NT2/D1 (cell line): Measurements from ENCODE around the gene SAMD14.

ENCODE experiments used
- DNase-seq: peaks from one replicate; pipeline ENCODE4 v3.0.0-alpha.2; 2011; ENCODE audit warnings: low read depth, low spot score
- H3K27me3 ChIP-seq: 2 replicates; pipeline ENCODE4 v1.6.0; 2011; ENCODE audit warnings: mild to moderate bottlenecking; ENCODE audit not compliant: insufficient read length, insufficient read depth
- H3K36me3 ChIP-seq: 2 replicates; pipeline ENCODE4 v1.6.1; 2011; ENCODE audit warnings: mild to moderate bottlenecking, low read length, mixed read lengths; ENCODE audit not compliant: insufficient read depth, insufficient read length
- H3K4me1 ChIP-seq: 2 replicates; pipeline ENCODE4 v1.5.1; 2011; ENCODE audit not compliant: insufficient read depth, insufficient read length
- H3K4me3 ChIP-seq: 2 replicates; pipeline ENCODE4 v1.5.1; 2011; ENCODE audit warnings: low read depth; ENCODE audit not compliant: insufficient read length
- H3K9ac ChIP-seq: 2 replicates; pipeline ENCODE4 v1.6.0; 2011; ENCODE audit warnings: low read depth; ENCODE audit not compliant: insufficient read length
- H3K9me3 ChIP-seq: 2 replicates; pipeline ENCODE4 v1.5.1; 2011; ENCODE audit warnings: mild to moderate bottlenecking, low read length; ENCODE audit not compliant: insufficient read depth
- SUZ12 ChIP-seq: IDR thresholded peaks from 2 replicates; pipeline ENCODE4 v1.6.1; 2011; ENCODE audit not compliant: insufficient read length, insufficient read depth; ENCODE audit errors: extremely low read depth
- YY1 ChIP-seq: IDR thresholded peaks from 2 replicates; pipeline ENCODE4 v1.6.1; 2011; ENCODE audit not compliant: insufficient read length, insufficient read depth
- ZNF274 ChIP-seq: IDR thresholded peaks from 2 replicates; pipeline ENCODE4 v1.6.1; 2011; ENCODE audit warnings: mild to moderate bottlenecking, low read depth, low read length

The SAMD14 gene

DNA sequence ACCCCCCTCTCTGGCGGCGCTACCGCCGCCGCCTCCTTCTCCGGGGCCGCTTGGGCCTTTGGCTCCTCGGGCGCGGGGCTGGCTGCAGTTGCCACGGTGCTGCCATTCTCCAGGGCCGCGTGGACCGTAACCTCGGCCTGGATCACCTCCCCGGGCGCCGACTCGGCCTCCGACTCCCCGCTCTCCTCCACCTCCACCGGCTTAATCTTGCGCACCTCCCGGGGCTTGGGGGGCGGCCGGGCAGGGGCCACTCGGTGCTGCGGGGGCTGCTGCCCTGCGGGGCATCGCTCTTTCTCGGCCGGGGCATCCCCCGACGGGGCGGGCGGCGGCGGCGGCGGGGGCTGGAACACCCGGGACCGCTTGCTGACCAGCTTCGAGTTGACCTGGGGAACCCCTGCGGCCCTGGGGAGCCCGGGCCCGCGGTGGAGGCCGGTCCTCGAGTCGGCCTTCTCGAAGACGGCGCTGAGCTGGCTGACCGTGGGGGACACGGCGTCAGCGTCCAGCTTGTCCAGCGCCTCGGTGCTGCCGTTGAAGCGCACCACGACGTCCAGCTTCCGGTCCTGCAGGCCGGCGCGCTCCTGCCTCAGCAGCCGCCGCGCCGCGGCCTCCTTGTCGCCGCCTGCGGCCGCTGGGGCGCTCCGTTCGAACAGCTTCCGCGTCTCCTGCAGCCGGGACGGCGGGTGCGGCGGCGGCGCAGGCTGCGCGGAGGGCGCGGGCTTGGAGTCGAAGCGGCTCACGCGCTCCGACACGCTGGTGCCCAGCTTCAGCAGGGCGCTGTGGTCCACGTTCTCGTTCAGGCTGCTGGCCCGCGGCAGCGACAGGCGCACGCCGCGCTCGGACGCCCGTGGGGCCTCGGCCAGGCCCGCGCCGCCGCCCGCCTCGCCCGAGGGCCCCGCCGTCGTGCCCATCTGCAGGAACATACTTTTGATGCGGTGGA lies 19.7 kb upstream of the SAMD14 start:
- TF ChIP-seq YY1 (no peak), SUZ12 (no peak)
- H3K36me3 ChIP-seq = peaks cover 31% of the 10 kb centered on the region
- no peaks in the 10 kb centered on the region for H3K9me3 ChIP-seq
- peaks cover 42% of the 10 kb centered on the region for H3K4me1 ChIP-seq
- H3K4me3 ChIP-seq = peak overlapping the region; percentile 78
- no peaks in the 10 kb centered on the region for H3K27me3 ChIP-seq
- peak overlapping the region; percentile 95 for H3K9ac ChIP-seq
- DNase-seq = no peak

DNA sequence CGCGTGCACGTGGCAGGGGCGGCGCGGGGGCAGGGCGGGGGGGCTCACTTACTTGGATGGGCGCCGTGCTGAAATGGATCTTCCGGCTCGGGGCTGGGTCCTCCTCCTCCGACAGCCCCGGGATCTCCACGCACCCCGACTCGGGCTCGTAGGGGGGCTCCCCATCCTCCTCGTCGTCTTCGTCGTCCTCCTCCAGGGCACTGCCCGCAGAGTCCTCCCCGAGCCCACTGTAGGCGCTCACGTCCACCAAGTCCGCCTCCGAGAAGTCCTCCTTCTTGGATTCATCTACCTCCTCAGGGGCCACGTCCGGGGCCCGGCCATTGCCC lies 19.1 kb upstream of the SAMD14 start:
- H3K4me1 ChIP-seq = peaks cover 38% of the 10 kb centered on the region
- no peaks in the 10 kb centered on the region for H3K27me3 ChIP-seq
- peaks cover 37% of the 10 kb centered on the region for H3K36me3 ChIP-seq
- TF ChIP-seq ZNF274 (no peak), SUZ12 (no peak), YY1 (no peak)
- DNase-seq = no peak
- peak overlapping the region; percentile 88 for H3K9ac ChIP-seq
- peak overlapping the region; percentile 78 for H3K4me3 ChIP-seq
- no peaks in the 10 kb centered on the region for H3K9me3 ChIP-seq

DNA sequence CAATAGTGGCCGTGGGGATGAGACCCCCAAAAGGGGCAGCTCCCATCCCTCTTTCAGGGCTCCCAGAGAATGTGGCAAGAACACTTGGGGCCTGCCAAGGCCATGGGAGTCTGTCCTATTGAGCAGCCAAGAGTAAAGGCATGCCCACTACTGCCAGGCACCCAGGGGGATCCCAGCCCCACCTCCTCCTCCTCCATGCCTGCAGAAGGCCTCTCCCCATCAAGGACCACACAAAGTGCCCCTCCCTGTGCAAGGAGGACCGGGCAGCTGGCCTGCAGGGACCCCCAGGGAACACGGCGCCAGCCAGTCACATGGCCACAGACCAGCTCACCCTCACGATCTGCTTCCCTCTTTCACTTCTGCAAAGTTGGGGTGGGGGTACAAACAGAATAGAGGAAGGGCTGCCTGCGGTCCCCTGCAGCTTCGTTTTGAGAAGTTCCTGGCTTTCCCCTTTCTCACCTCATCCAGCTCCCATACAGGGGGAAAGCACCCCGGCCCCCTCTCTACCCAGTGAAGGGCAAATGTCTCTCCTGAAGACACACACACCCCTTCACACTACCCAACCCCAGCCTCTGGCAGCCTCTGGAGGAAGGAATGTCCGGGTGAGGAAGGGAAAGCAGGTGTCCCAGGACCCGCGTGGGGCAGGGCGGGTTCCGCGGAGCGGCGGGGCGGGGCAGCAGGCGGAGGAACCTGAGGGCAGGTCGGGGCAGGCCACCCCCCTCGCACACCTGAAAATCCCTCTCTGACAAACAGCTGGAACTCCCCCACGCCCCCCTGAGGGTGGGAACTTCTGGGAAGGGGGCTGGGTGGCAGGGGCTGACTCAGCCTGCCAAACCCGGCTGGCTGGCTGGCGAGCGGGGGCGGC lies 18.5 kb upstream of the SAMD14 start:
- no peak for DNase-seq
- Histone ChIP-seq H3K9ac (peak overlapping the region; percentile 82), H3K36me3 (peaks cover 43% of the 10 kb centered on the region), H3K4me3 (peak overlapping the region; percentile 78), H3K4me1 (peaks cover 37% of the 10 kb centered on the region), H3K9me3 (no peaks in the 10 kb centered on the region), H3K27me3 (no peaks in the 10 kb centered on the region)
- TF ChIP-seq SUZ12 = no peak
- no peak for TF ChIP-seq ZNF274
- no peak for TF ChIP-seq YY1

DNA sequence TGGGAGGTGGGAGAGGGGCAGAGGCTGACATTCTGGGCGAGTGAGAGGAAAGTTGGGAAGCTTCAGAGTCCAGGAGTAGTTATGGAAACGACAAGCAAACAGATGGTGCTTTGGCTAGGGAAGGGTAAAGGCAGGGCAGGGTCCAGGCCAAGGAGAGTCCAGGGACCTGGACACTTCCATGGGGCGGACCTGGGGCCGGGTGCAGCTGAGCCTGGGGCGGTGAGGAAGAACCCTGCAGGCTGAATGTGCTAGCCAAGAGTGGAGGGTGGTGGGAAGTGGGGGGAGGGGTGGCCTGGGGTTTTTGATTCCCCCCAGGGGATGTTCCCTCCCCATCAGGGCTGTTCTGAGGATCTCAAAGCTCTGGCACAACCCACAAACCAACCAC lies 17.9 kb upstream of the SAMD14 start:
- no peak for DNase-seq
- no peaks in the 10 kb centered on the region for H3K27me3 ChIP-seq
- H3K9ac ChIP-seq = peak overlapping the region; percentile 82
- peaks cover 49% of the 10 kb centered on the region for H3K36me3 ChIP-seq
- no peak for TF ChIP-seq YY1
- no peak for TF ChIP-seq SUZ12
- no peak for TF ChIP-seq ZNF274
- H3K9me3 ChIP-seq = no peaks in the 10 kb centered on the region
- H3K4me1 ChIP-seq = peaks cover 34% of the 10 kb centered on the region
- peak overlapping the region; percentile 78 for H3K4me3 ChIP-seq

DNA sequence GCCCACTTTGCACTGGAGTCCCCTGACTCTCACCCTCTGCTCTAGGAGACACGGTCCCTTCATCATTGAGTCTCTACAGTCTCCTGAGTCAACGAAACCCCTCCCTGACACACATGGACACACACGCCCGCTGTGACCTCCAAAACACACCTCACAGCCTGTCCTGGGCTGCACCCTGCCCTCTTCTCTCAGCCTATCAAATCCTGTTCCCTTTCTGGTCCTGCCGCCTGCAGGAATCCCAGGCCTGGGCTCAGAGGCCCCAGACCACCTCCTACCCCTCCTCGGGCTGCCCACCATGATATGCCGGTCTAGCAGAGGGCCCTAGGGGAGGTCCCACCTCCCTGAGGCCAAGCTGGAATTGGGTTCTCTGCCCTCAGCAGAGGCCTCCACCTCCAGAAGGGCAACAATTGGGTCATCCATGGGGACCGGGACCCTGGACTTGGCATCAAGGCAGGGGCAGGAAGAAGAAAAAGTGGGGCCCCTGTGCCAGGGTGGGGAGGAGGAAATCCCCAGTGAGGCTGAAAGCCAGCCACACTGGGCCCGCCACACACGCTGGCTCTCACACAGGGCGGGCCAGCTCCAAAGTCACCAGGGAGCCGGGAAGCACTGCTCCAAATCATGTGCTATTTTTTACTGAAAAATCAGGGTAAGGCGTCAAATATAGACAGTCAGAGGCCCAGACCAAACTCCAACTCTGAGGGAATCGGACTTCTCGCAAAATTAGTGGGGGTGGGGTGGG lies 17.1 kb upstream of the SAMD14 start:
- H3K9me3 ChIP-seq = no peaks in the 10 kb centered on the region
- no peak for DNase-seq
- peaks cover 32% of the 10 kb centered on the region for H3K4me1 ChIP-seq
- H3K4me3 ChIP-seq = no peak overlapping the region
- no peak for TF ChIP-seq ZNF274
- TF ChIP-seq SUZ12 = no peak
- TF ChIP-seq YY1 = no peak
- H3K36me3 ChIP-seq = peaks cover 56% of the 10 kb centered on the region
- peak overlapping the region; percentile 47 for H3K9ac ChIP-seq
- H3K27me3 ChIP-seq = no peaks in the 10 kb centered on the region

DNA sequence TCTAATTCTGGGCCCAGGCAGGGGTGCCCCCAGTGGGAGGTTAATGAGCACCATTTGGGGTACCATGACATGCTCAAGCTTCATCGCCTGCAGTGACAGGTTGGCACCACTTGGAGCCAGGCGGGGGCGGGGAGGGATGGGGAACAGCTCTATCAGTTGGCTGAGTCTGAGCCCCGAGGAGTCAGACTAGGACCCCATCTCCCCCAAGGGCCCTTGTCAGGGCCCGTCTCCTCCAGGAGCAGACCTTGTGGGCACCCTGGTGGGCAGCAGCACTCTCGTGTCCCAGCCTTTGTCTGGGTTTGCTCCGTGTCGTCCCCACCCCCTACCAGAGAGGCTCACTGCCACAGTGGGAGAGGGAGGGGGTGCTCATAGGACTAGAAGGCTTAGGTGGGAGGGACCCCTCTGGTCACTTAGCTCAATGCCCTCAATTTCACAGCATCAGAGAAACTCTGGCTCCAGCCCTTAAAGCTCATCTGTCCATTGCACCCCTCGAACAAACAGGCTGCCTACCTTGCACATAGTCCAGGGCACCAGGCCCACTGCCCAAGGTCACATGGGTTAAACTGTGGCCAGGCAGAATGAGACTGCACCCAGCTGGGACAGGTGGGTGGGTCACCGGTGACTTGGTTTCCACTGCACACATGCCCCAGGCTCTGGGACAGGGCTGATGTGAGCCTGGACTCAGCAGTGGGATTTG lies 16.4 kb upstream of the SAMD14 start:
- H3K27me3 ChIP-seq = no peaks in the 10 kb centered on the region
- DNase-seq = no peak
- H3K4me1 ChIP-seq = peaks cover 32% of the 10 kb centered on the region
- H3K4me3 ChIP-seq = no peak overlapping the region
- no peaks in the 10 kb centered on the region for H3K9me3 ChIP-seq
- peaks cover 63% of the 10 kb centered on the region for H3K36me3 ChIP-seq
- TF ChIP-seq YY1 = no peak
- TF ChIP-seq ZNF274 = no peak
- no peak for TF ChIP-seq SUZ12
- H3K9ac ChIP-seq = peak overlapping the region; percentile 33
